Raji (cell line): Measurements from ENCODE around the gene SOX13.

Experiments
- POLR2A ChIP-seq: IDR thresholded peaks from 2 replicates; pipeline ENCODE4 v1.6.1; 2011; ENCODE audit warnings: low read depth, low read length, control low read depth; ENCODE audit not compliant: insufficient read depth

SOX13 gene

DNA sequence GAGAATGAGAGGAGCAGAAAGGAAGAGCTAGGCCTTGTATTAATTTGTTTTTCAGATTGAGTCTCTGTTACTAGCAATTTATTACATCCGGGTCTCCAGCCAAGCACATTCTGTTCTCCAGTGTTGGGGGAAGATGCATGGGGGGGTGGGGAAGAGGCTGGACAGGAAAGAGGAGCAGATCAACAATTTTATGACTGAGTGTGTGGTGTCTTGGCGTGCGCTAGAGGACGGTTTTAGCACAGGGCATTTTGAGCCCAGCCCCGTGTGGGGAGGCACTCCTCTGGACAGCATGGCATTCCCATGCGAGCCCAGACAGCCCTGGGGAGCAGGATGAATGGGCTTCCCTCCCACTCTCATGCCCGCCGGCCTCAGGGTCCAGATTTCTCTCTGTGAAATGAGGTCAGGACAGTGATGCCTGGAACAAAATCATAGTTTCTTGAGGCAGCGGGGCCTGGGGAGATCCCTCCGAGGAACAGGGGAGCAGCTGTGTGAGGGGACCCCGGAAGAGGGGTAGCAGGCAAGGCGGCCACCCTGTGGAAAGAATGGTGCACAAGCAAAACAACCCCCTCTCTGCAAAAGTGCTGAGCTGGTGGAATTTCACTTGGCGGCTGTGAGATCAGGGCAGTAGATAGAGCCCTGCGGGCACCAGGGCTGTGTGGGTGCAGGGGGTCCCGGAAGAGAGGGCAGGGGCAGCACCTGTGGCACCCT, 16.3 kb downstream of the SOX13 start:
- TF ChIP-seq POLR2A = no peak

DNA sequence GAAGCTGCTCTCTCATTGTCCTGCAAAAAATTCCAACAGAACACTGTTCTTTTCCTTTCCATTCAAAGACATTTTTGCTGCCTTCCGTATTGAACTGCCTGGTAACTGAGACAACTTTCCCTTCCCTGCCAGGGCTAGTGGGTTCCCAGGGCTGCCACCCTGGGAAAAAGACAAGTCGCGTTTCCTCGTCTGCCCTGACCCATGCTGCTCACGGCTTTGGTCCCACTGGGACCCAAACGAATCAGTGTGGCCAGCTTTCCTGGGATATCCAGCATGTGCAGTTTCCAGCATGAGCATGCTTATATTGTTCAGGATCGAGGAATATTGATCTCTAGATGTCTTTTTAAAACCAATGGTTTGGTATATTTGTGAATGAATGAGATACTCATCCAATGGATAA, 18.2 kb downstream of the SOX13 start:
- no peak for TF ChIP-seq POLR2A

DNA sequence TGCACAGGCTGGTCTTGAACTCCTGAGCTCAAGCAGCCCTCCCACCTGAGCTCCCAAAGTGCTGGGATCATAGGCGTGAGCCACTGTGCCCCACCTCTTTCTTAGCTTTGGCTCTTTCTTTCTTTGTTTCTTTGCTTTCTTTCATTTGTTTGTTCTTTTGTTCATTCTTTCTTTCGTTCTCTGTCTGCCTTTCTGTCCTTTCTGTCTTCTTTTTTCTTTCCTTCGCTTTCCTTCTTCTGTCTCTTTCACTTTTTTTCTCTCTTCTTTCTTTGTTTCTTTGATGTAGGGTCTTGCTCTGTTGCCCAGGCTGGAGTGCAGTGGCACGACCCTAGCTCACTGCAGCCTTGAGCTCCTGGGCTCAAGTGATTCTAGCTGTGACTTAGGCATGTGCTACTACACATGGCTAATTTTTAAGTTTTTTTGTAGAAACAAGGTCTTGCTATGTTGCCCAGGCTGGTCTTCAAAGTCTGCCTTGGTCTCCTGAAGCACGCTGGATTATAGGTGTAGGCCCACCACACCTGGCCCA, 18.9 kb downstream of the SOX13 start:
- TF ChIP-seq POLR2A = no peak

DNA sequence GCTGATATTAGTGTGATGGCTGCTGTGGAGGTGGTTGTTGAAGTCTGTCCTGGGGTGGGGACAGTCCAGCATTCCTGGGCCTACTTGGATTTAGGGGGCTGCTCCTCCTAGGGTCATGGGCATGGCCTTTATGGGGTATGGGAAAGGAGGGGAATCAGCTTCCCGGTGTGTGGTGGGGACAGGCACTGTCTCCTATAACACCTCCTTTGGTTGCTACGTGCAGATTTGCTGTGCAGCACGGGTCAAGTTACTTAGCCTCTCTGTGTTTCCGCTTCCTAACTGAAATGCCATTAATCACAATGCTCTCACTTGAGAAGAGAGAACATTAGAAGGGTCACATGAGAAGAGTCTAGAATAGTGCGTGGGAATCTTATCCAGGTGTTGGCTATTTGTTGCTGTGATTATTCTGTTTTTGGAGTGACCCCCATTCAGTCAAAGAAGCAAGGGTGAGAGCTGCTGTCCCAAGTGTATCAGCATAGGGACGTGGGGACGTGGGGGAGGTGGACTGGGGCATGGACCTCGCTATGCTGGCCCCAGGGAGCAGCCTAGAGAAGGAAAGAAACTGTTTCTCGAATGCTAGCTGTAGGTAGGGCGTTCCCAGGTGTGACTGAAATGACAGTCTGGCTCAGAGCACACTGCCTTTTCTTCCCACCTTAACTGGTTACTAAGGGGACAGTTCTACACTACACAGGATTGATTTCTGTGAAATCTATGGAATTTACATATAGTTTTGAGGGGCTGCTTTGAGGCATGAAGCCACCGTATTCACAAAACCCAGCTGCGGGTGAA, 19.9 kb downstream of the SOX13 start:
- TF ChIP-seq POLR2A = no peak

DNA sequence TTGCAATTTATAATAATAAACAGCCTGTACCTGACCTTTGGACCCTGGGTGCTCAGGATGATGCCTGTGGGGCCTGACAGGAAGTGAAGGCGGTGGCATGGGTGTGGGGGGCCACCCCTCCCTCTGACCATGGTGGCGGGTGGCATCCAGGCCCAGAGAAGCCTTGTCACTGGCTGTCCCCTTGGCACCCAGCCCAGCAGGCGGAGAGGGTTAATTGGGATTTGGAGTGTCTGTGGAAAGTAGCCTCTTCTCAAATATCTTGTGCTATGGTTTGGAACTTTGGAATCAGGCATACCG, 20.5 kb downstream of the SOX13 start:
- no peak for TF ChIP-seq POLR2A

DNA sequence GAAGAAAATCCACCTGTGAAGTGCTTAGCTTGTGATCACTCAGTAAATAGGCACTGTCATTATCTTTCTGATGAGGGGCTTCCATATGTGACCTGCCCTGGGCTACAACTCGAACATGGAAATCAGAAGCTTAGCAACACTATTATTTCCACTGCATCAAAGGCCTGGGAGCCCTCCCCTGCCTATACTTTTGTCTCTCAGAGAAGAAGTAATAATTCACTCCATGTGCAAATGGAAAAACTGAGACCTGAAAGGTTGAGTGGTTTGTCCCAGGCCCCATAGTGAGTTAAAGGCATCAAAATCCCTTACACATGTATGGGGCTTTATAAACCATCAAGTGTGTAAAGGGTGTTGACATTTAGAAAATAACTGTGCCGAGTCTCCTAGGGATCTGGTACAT, 20.9 kb downstream of the SOX13 start:
- no peak for TF ChIP-seq POLR2A

DNA sequence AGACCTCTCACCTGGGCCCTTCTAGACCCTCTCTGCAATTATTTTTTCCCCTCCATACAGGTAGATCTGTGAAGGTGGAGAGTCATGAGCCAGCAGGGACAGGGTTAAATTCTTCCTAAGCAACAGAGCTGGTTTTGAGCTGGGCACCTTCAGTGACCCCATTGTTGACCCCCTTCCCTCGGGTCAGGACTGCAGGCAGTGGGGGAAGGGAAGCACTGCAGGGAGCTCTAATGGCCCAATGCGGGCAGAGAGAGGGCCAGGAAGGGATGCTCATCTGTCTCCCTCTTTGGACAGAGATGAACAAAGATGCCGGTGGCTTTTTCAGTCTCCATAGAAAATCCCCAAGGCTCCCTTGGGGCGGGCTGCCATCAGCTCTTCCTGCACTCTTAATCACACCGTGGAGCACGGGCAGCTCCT, 21.4 kb downstream of the SOX13 start:
- TF ChIP-seq POLR2A = no peak

DNA sequence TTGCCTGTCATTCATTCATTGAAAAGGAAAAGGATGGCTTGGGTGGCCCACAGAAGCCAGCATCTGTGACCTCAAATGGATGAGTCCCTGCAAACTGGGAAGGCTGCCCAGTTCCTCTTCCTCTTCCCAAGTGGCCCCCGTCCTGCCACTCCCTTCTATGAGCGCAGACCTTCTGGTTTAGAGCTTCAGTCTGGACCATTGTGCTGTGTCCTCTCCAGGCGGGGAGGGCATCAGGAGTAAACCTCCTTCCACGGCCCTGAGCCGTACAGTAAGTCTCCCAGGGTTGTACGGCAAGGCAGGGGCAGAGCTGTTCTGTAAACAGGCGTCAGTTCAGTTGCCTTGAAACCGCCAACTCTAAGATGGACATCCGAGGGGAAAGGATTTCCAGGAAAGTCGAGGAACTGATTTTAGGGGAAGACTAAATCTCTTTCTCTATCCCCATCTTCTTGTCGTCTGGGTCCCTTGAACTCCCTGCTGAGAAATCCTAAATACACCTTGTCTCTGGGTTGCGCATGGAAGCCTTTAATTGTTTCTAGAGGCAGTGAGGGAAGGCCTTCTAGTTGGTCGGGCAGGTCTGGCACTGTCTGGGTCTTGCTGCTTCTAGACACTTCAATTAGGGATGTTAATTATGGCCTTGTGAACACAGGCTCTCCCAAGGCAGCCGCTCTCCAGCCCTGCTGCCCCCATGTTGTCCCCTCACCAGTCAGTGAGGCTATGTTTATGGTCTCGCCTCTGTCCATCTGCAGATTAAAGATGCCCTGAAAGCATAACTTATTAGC, 22.1 kb downstream of the SOX13 start:
- no peak for TF ChIP-seq POLR2A

DNA sequence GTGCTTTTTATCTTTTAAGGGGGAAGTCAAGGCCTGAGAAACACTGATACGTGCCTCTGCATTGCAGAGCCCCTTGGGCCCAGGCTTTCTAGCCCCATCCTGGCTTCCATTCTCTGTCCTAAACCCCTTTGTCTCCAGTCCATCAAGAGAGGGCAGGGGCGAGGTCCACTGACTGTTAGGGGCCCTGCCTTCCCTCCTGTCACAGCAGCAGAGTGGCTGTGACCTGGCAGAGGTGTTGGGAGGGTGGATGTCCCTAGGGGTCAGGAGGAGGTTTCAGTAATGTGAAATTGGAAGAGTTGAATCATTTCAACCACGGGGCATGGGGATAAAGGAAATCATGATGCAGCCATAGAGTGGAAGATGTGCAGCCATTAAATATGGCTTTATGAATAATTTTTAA, 24.0 kb downstream of the SOX13 start:
- TF ChIP-seq POLR2A = no peak

DNA sequence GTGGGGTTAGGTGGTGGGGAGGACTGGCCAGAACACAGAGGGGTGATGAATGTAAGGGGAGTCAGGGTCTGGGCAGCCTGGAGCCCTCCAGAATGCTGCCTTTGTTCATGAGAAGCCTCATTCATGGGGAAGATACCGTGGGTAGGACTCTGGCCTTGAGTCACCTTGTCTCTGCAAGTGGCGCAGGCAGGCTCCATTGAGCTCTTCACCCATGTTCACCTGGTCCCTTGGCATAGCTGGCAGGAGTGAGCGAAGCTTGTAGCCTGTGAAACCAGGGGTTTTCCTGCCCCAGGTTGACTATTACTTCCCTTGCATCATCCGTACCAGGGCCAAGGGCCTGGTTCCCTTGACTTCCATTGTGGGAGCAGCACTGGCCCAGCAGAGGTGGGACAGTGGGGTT, 25.8 kb downstream of the SOX13 start:
- TF ChIP-seq POLR2A = no peak

DNA sequence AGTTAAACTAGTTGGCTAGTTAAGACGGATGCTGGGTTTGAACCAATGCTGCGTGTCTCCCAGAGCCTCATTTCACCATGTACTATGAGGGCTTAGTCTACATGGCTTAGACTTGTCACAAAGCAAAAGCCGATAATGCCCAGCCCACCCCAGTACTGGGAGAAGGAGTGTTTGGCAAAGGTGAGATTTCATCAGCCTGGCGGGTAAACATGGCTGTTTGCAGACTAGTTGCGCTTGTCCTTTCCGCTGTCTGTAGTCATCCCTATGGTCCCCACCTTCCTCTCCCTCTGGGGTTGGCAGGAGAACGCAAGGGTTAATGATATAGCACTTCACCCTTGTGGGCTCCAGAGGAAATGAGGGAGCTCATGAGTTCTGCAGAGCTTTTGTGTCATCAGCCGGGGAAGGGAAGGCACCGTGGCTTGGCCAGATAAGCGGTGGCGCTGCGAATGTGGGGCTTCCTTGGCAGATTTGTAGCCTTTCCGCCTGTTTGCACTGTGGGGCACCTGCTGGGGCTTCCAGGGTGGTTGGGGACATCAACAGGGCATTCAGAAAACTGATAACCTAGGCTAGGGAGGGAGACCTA, 29.2 kb downstream of the SOX13 start:
- TF ChIP-seq POLR2A = no peak

DNA sequence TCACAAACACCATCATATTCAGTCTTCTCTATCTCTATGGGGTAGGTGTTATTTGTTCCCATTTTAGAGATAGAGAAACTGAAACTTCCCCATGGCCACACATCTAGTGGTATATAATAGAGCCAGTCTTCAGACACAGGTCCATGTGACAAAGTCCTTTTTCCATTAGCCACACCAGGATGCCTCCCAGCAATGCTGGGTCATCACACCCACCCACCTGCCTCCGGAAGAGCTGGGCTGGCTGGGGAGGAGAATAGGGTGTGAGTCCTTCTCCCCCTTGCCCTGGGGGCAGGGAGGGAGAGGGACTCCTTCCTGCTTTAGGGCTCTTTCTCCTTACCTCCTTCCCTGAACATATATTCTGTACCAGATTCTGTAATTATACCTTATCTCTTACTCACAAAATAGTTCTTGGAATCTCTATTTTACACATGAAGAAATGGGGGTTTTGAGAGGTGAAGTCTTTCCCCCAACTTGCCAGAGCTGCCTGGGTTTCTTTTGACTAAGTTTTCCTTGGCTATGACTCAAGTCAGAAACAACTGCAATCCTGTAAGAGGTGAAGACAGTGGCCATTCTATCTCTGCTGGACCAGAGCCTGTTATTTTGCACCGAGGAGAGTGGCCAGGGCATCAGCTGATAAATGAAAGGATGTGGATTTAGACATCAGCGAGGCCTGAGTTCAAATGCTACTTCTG, 30.0 kb downstream of the SOX13 start:
- TF ChIP-seq POLR2A = no peak

DNA sequence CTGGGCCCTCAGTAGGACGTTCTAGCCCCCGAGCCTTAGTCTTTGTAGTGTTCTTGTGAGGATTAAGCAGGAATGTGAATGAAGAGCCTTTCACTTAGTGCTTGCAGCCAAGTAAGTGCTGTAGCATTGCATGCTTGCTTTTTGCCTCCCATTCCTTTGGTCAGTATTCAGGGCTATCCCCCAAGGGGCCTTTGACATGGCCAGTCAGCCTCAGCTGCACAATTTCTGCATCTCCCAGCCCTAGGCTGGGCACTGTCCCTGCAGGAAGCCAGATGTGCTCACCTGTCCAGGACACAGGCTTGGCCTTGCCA, 30.5 kb downstream of the SOX13 start:
- no peak for TF ChIP-seq POLR2A

DNA sequence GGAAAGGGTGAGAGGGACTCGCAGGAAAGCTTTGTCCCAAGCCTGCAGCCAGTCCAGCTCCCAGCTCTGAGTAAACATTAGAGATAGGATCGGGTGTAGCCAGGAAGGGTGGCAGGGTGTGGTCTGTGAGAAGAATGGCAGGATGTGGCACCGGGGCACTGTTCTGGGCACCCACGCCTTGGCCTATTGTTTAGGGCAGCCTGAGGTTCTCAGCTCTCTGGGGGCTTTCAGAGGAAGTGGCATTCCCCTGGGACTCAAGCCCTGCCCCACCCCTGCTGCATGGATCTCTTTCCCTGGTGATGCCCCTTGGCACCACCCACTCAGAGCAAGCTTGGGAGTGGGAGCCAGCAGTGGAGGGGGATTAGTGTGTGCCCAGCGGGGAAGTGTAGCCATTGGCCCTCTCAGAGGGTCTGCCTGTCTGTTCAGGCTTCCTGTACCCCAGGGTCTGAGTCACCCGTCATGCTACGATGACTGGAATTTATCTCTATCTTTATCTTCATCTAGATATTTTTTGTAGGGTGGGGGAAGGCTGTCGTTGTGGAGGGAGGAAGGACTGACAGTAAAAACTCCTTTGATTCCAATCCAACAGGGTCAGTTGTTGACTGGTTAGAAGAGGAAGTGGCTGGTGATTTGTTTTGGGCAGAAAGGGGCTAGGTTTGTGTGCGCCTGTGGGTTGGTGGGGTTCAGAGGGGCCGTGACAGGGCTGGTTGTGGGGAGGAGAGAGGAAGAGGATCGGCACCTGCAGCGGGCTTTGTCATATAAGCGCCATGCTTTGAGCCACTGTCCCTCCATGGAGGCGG, 31.6 kb downstream of the SOX13 start:
- TF ChIP-seq POLR2A = no peak
